Activated CD4-positive, alpha-beta T cell treated with anti-CD3 and anti-CD28 coated beads, Interleukin-2, Interleukin-6, amounts not matched to agents 100 ng/mL and 50 ng/mL, durations not matched to agents 16 hours and 8 hours (primary cell): ENCODE results near the gene GLI3.

Source experiments
- DNase-seq: peaks from one replicate; pipeline ENCODE4 v3.0.0-alpha.2; 2020

GLI3 gene

GRCh38 chr7:42137431-42137830 is 99.6 kb downstream of the GLI3 start:
- DNase-seq: no peak

GRCh38 chr7:42135728-42136127 is 101.3 kb downstream of the GLI3 start:
- DNase-seq: no peak

GRCh38 chr7:42134276-42134876 is 102.6 kb downstream of the GLI3 start:
- no peak for DNase-seq

GRCh38 chr7:42133321-42133720 is 103.7 kb downstream of the GLI3 start:
- no peak for DNase-seq

GRCh38 chr7:42128703-42129102 is 108.3 kb downstream of the GLI3 start:
- DNase-seq: no peak

- no peak for DNase-seq
Measured at GRCh38 chr7:42127232-42127622, 109.8 kb downstream of the GLI3 start.

- DNase-seq: no peak
Measured at GRCh38 chr7:42126475-42127231, 110.4 kb downstream of the GLI3 start.

- DNase-seq: no peak
Measured at GRCh38 chr7:42125321-42125720, 111.7 kb downstream of the GLI3 start.

GRCh38 chr7:42123716-42124115 is 113.3 kb downstream of the GLI3 start:
- no peak for DNase-seq

- no peak for DNase-seq
Measured at GRCh38 chr7:42120191-42120590, 116.8 kb downstream of the GLI3 start.

GRCh38 chr7:42117201-42117600 is 119.8 kb downstream of the GLI3 start:
- DNase-seq: no peak

GRCh38 chr7:42115795-42116194 is 121.2 kb downstream of the GLI3 start:
- DNase-seq: no peak

GRCh38 chr7:42110333-42110732 is 126.7 kb downstream of the GLI3 start:
- DNase-seq: no peak

- no peak for DNase-seq
Measured at GRCh38 chr7:42108803-42109528, 128.0 kb downstream of the GLI3 start.

GRCh38 chr7:42107484-42108240 is 129.3 kb downstream of the GLI3 start:
- no peak for DNase-seq

- no peak for DNase-seq
Measured at GRCh38 chr7:42106562-42106961, 130.4 kb downstream of the GLI3 start.

- DNase-seq: no peak
Measured at GRCh38 chr7:42105554-42106358, 131.3 kb downstream of the GLI3 start.

GRCh38 chr7:42104694-42105093 is 132.3 kb downstream of the GLI3 start:
- DNase-seq: no peak

GRCh38 chr7:42104231-42104630 is 132.8 kb downstream of the GLI3 start:
- DNase-seq: no peak

- no peak for DNase-seq
Measured at GRCh38 chr7:42103456-42103855, 133.6 kb downstream of the GLI3 start.

GRCh38 chr7:42103020-42103419 is 134.0 kb downstream of the GLI3 start:
- no peak for DNase-seq

GRCh38 chr7:42102301-42102700 is 134.7 kb downstream of the GLI3 start:
- DNase-seq: no peak

- no peak for DNase-seq
Measured at GRCh38 chr7:42100156-42100508, 136.9 kb downstream of the GLI3 start.
